Endothelial cell of umbilical vein (primary cell): Measurements from ENCODE around the gene LRFN2. TPM values are rescaled to one million over a fixed set of nuclear protein-coding genes. Genes with fewer than 3 reads are reported as not detected.

Source experiments
- BruUV-seq: library from RNA; stranded (reverse); fragments of 400-500 nt; replicated peaks from 2 replicates; lab custom pipeline; 2021; lab: Mats Ljungman, UMichigan
- CTCF ChIA-PET: fragments of 300-600, 350-600 bp; sonication (Branson Sonifier 250); formaldehyde crosslinking; loops from one replicate; lab custom pipeline; 2021; ENCODE audit warnings: antibody characterized with exemption, inconsistent platforms; lab: Charles Lee
- POLR2A ChIA-PET: fragments of 300-600, 350-600 bp; sonication (Branson Sonifier 250); formaldehyde crosslinking; loops from one replicate; lab custom pipeline; 2021; ENCODE audit warnings: antibody characterized with exemption, inconsistent platforms; lab: Charles Lee
- DNase-seq: peaks from one replicate; pipeline ENCODE4 v3.0.0-alpha.2; 2011; ENCODE audit warnings: low read depth, low spot score
- FAIRE-seq: peaks from 2 replicates; lab custom pipeline; 2011; peaks lifted over from hg19 to GRCh38; lab: Jason Lieb, UNC
- H2AFZ ChIP-seq: 2 replicates; pipeline ENCODE4 v1.6.0; 2012; ENCODE audit warnings: low read depth, low read length, control low read depth, inconsistent platforms
- H3K27ac ChIP-seq: 2 replicates; pipeline ENCODE4 v1.5.1; 2011; ENCODE audit warnings: low read depth, mild to moderate bottlenecking, control low read depth, low read length, moderate library complexity; ENCODE audit not compliant: insufficient read depth
- H3K27me3 ChIP-seq, 2 experiments: 2 replicates each; pipeline versions ENCODE4 v1.6.0 to v1.6.1; 2011; ENCODE audit warnings: low read length in 2 of 2, mixed read lengths in 1 of 2; ENCODE audit not compliant: control insufficient read depth in 2 of 2, insufficient read depth in 2 of 2
- H3K36me3 ChIP-seq, 2 experiments: 2 replicates in 1 of 2; 3 replicates in 1 of 2; pipeline ENCODE4 v1.5.1; 2011; ENCODE audit warnings: low read length in 2 of 2, mild to moderate bottlenecking in 1 of 2, moderate library complexity in 1 of 2; ENCODE audit not compliant: control insufficient read depth in 2 of 2, insufficient read depth in 2 of 2; ENCODE audit errors: extremely low read depth in 1 of 2
- H3K4me1 ChIP-seq: 3 replicates; pipeline ENCODE4 v1.5.1; 2011; ENCODE audit warnings: mild to moderate bottlenecking, low read length; ENCODE audit not compliant: control insufficient read depth, insufficient read depth; ENCODE audit errors: extremely low read depth
- H3K4me2 ChIP-seq: 2 replicates; pipeline ENCODE4 v1.6.1; 2011; ENCODE audit warnings: low read length, control low read depth, mixed read lengths; ENCODE audit not compliant: insufficient read depth
- H3K4me3 ChIP-seq, 3 experiments: fragments of 200-600 bp in 1 of 3; sonication (generic), shearing (Covaris generic) in 1 of 3; replicated peaks in 1 of 3; 2 replicates each; pipeline ENCODE4 v1.5.1; 2011 to 2016; ENCODE audit warnings: control low read depth in 3 of 3, low read length in 3 of 3, mild to moderate bottlenecking in 2 of 3, inconsistent platforms in 1 of 3, low read depth in 1 of 3, moderate library complexity in 1 of 3; ENCODE audit not compliant: insufficient read depth in 1 of 3
- H3K79me2 ChIP-seq: 2 replicates; pipeline ENCODE4 v1.6.0; 2012; ENCODE audit warnings: low read length, inconsistent platforms; ENCODE audit not compliant: control insufficient read depth, insufficient read depth
- H3K9ac ChIP-seq: replicated peaks from 2 replicates; pipeline ENCODE3; 2011; ENCODE audit warnings: low read length, control low read depth; ENCODE audit not compliant: insufficient read depth; ENCODE audit errors: extremely low read depth
- H3K9me1 ChIP-seq: replicated peaks from 3 replicates; pipeline ENCODE4 v1.6.0; 2011; ENCODE audit warnings: mild to moderate bottlenecking, low read length; ENCODE audit not compliant: control insufficient read depth, insufficient read depth; ENCODE audit errors: extremely low read depth
- H3K9me3 ChIP-seq: replicated peaks from 2 replicates; pipeline ENCODE4 v1.5.1; 2012; ENCODE audit warnings: low read length, inconsistent platforms; ENCODE audit not compliant: control insufficient read depth, insufficient read depth
- H4K20me1 ChIP-seq: replicated peaks from 2 replicates; pipeline ENCODE3; 2011; ENCODE audit warnings: mild to moderate bottlenecking, low read length; ENCODE audit not compliant: control insufficient read depth, insufficient read depth; ENCODE audit errors: extremely low read depth
- EZH2 ChIP-seq: IDR thresholded peaks from 2 replicates; pipeline ENCODE4 v1.6.1; 2012; ENCODE audit warnings: borderline replicate concordance, low read depth, mild to moderate bottlenecking, moderate library complexity, low read length, inconsistent platforms; ENCODE audit not compliant: severe bottlenecking
- FOS ChIP-seq: IDR thresholded peaks from 2 replicates; pipeline ENCODE4 v1.6.1; 2011; ENCODE audit warnings: mild to moderate bottlenecking, low read length, moderate library complexity, borderline replicate concordance; ENCODE audit not compliant: insufficient read depth
- GATA2 ChIP-seq: IDR thresholded peaks from 2 replicates; pipeline ENCODE4 v1.7.0; 2011; ENCODE audit warnings: low read depth, mild to moderate bottlenecking, moderate library complexity, mixed read lengths, low read length; ENCODE audit not compliant: insufficient read length, insufficient read depth
- JUN ChIP-seq: IDR thresholded peaks from 2 replicates; pipeline ENCODE4 v1.6.1; 2011; ENCODE audit warnings: borderline replicate concordance, low read depth; ENCODE audit not compliant: insufficient read length, insufficient read depth
- MYC ChIP-seq: IDR thresholded peaks from one replicate; pipeline ENCODE4 v1.6.1; 2011; ENCODE audit warnings: mild to moderate bottlenecking, low read depth, low read length
- POLR2A ChIP-seq: IDR thresholded peaks from 2 replicates; pipeline ENCODE4 v1.6.1; 2012; ENCODE audit warnings: low read depth, mild to moderate bottlenecking, control low read depth, low read length
- POLR2AphosphoS5 ChIP-seq: IDR thresholded peaks from 2 replicates; pipeline ENCODE4 v1.6.1; 2012; ENCODE audit warnings: low read depth, mild to moderate bottlenecking, control low read depth, low read length, moderate library complexity; ENCODE audit not compliant: insufficient read depth
- dilution Hi-C: fragments of 300-500 bp; cut with MboI; formaldehyde crosslinking; loops from one replicate; pipeline ENCODE4 v1.15.0; 2019; ENCODE audit warnings: low sequenced_read_pairs; ENCODE audit not compliant: extremely low pct_ligation_motif_present
- intact Hi-C: fragments of 100-400 bp; cut with micrococcal nuclease; formaldehyde crosslinking; loops from one replicate; pipeline ENCODE4 v1.10.0; 2022
- polyA plus RNA-seq, 4 experiments: library from polyadenylated mRNA; depleted of rRNA in 3 of 4; stranded (reverse) in 3 of 4; unstranded in 1 of 4; fragments of >200 nt; gene quantifications; 2 replicates each; pipeline versions ENCODE4 v1.2.1 to v1.2.3, GENCODE V29; 2011 to 2012; ENCODE audit warnings: missing spikeins in 1 of 4
- total RNA-seq: library from RNA; stranded (reverse); gene quantifications from 2 replicates; pipeline ENCODE4 v1.2.3, GENCODE V29; 2021
- TF ChIP-seq, protein P1 (sequence below), 2 donors: IDR thresholded peaks; 1 replicate in 1 of 2; 2 replicates in 1 of 2; pipeline ENCODE4 v1.5.1; 2011; ENCODE audit warnings: low read length in 2 of 2, mild to moderate bottlenecking in 2 of 2, moderate library complexity in 2 of 2, control low read depth in 1 of 2, inconsistent platforms in 1 of 2, low read depth in 1 of 2; ENCODE audit not compliant: insufficient read depth in 1 of 2; ENCODE audit errors: extremely low read depth in 1 of 2
- TF ChIP-seq, protein P2 (sequence below): IDR thresholded peaks from 2 replicates; pipeline ENCODE4 v1.6.1; 2011; ENCODE audit not compliant: insufficient read depth, insufficient read length

The LRFN2 gene
- total and polyA plus RNA-seq, 2 donors (not counting 3 experiments of a cell fraction or from before 2014, with no cell fraction given), result not detected

GRCh38 chr6:40413239-40413638 is 173.9 kb downstream of the LRFN2 start:
- H3K9ac ChIP-seq, result no peak overlapping the region
- FAIRE-seq, result no peak
- H3K4me1 ChIP-seq, result no peaks in the 10 kb centered on the region
- no peak for TF ChIP-seq GATA2
- TF ChIP-seq POLR2AphosphoS5, result no peak
- TF ChIP-seq JUN, result no peak
- TF ChIP-seq, protein P1, sequence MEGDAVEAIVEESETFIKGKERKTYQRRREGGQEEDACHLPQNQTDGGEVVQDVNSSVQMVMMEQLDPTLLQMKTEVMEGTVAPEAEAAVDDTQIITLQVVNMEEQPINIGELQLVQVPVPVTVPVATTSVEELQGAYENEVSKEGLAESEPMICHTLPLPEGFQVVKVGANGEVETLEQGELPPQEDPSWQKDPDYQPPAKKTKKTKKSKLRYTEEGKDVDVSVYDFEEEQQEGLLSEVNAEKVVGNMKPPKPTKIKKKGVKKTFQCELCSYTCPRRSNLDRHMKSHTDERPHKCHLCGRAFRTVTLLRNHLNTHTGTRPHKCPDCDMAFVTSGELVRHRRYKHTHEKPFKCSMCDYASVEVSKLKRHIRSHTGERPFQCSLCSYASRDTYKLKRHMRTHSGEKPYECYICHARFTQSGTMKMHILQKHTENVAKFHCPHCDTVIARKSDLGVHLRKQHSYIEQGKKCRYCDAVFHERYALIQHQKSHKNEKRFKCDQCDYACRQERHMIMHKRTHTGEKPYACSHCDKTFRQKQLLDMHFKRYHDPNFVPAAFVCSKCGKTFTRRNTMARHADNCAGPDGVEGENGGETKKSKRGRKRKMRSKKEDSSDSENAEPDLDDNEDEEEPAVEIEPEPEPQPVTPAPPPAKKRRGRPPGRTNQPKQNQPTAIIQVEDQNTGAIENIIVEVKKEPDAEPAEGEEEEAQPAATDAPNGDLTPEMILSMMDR (IDR thresholded peaks at IDR 0.05; ENCODE audit: extremely low read depth in 1 of 2, insufficient read depth in 1 of 2, low read depth in 1 of 2, low read length in 2 of 2), result no peak
- TF ChIP-seq, protein P2, sequence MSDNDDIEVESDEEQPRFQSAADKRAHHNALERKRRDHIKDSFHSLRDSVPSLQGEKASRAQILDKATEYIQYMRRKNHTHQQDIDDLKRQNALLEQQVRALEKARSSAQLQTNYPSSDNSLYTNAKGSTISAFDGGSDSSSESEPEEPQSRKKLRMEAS, result no peak
- BruUV-seq, result no TSS peak
- no peak overlapping the region for H3K4me2 ChIP-seq
- no peak overlapping the region for H3K27ac ChIP-seq
- ChIA-PET POLR2A (no interaction called here), CTCF (no interaction called here)
- no peaks in the 10 kb centered on the region for H3K27me3 ChIP-seq
- no peaks in the 10 kb centered on the region for H3K79me2 ChIP-seq
- no peak overlapping the region for H2AFZ ChIP-seq
- no peaks in the 10 kb centered on the region for H3K36me3 ChIP-seq
- no peaks in the 10 kb centered on the region for H3K9me1 ChIP-seq
- no peak overlapping the region for H3K4me3 ChIP-seq
- no peaks in the 10 kb centered on the region for H3K9me3 ChIP-seq
- intact Hi-C loops (no loop called here), dilution Hi-C loops (no loop called here)
- no peaks in the 10 kb centered on the region for H4K20me1 ChIP-seq
- DNase-seq, result no peak

DNA sequence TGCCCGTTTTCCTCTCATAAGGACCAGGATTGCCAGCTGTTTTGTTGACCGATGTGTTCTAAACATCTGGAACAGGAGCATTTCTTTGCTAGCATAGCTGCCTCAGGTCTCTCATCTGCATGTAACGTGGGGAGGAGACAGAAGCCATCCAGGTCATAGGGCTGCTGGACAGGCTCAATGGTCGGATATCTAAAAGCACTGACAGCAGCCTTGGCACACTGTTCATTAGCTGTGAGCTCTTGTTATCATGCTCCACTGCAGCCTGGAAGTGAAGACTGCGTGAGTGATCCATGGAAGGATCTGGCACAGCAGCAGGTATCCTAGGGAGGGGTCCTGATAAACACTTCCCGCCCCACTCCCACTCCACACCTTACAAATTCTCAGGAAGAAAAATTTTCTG is 175.3 kb downstream of the LRFN2 start:
- Histone ChIP-seq H3K36me3 (no peaks in the 10 kb centered on the region), H3K9me3 (no peaks in the 10 kb centered on the region), H3K9ac (no peak overlapping the region), H3K27ac (no peak overlapping the region), H3K9me1 (no peaks in the 10 kb centered on the region), H3K4me1 (no peaks in the 10 kb centered on the region), H3K79me2 (no peaks in the 10 kb centered on the region), H3K27me3 (no peaks in the 10 kb centered on the region), H3K4me3 (no peak overlapping the region), H4K20me1 (no peaks in the 10 kb centered on the region), H2AFZ (no peak overlapping the region), H3K4me2 (no peak overlapping the region)
- intact Hi-C loops (no loop called here), dilution Hi-C loops (no loop called here)
- TF ChIP-seq POLR2A (no peak), POLR2AphosphoS5 (no peak), JUN (no peak), MYC (no peak), EZH2 (no peak), FOS (no peak), GATA2 (no peak)
- TF ChIP-seq, protein P2, result no peak
- TF ChIP-seq, protein P1 (IDR thresholded peaks at IDR 0.05; ENCODE audit: extremely low read depth in 1 of 2, insufficient read depth in 1 of 2, low read depth in 1 of 2, low read length in 2 of 2), result no peak
- FAIRE-seq, result no peak
- no TSS peak for BruUV-seq
- DNase-seq, result no peak
- ChIA-PET CTCF (no interaction called here), POLR2A (no interaction called here)
